Measurements from ENCODE around the gene HSD17B12.

DNA sequence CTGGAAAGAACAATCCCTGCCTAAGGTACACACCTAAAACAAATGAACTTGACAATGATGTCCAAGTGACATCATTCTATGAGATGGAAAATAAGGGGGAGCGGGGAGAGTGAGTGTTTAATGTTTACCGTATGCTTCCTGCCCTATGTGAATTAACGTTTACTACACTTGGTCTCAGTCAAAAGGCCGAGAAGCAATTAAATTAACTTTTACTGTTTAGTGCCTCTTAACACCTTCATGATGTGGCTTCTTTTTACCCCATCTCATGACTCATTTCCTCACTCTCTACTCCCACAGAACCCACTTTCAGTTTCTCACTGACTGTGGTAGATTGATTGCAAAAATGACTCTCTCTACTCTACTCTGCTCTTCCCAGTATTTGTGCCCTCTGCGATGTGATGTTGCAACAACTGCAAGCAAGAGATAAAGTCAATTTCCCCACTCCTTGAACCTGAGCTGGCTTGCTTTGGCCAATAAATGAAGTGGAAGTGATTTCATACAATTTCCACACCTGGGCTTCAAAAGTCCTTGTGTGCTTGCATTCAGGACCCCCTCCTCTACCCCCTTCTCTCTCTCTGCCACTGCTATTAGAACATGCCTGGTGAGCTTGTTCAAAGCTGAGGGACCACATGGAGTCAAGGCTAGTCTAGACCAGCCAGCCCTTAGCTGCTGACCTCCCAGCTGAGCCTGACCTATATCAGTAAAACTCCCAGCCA is 188.5 kb downstream of the HSD17B12 start:
- TF ChIP-seq, protein P1, sequence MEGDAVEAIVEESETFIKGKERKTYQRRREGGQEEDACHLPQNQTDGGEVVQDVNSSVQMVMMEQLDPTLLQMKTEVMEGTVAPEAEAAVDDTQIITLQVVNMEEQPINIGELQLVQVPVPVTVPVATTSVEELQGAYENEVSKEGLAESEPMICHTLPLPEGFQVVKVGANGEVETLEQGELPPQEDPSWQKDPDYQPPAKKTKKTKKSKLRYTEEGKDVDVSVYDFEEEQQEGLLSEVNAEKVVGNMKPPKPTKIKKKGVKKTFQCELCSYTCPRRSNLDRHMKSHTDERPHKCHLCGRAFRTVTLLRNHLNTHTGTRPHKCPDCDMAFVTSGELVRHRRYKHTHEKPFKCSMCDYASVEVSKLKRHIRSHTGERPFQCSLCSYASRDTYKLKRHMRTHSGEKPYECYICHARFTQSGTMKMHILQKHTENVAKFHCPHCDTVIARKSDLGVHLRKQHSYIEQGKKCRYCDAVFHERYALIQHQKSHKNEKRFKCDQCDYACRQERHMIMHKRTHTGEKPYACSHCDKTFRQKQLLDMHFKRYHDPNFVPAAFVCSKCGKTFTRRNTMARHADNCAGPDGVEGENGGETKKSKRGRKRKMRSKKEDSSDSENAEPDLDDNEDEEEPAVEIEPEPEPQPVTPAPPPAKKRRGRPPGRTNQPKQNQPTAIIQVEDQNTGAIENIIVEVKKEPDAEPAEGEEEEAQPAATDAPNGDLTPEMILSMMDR (IDR thresholded peaks at IDR 0.05), result no peak
- no peak for TF ChIP-seq POLR2A (IDR thresholded peaks at IDR 0.05)
